HEK293 (cell line): ENCODE results near the gene LACRT.

Experiments used
- CTCF ChIA-PET: fragments of 350-600 bp; formaldehyde crosslinking; extraction: SDS; loops from one replicate; lab custom pipeline; 2021; ENCODE audit warnings: antibody characterized with exemption; lab: Yijun Ruan, JAX
- POLR2A ChIA-PET: fragments of 300-600 bp; formaldehyde crosslinking; extraction: SDS; loops from one replicate; lab custom pipeline; 2020; ENCODE audit warnings: antibody characterized with exemption, inconsistent platforms; lab: Yijun Ruan, JAX
- H3K27ac ChIP-seq: fragments of 200-500 bp; sonication (Bioruptor generic); 2 replicates; pipeline ENCODE4 v1.5.1; 2014; ENCODE audit warnings: low read depth, low read length, control low read depth, inconsistent platforms; ENCODE audit errors: extremely low read depth
- H3K36me3 ChIP-seq, 2 experiments: fragments of 200-500 bp in 1 of 2; sonication (Bioruptor generic) in 1 of 2; 1 replicate in 1 of 2; 2 replicates in 1 of 2; pipeline ENCODE4 v1.5.1; 2014 to 2017; ENCODE audit warnings: inconsistent platforms in 2 of 2, low read length in 2 of 2; ENCODE audit not compliant: control insufficient read depth in 2 of 2, insufficient read depth in 1 of 2
- H3K4me1 ChIP-seq: fragments of 200-500 bp; sonication (Bioruptor generic); 2 replicates; pipeline ENCODE4 v1.5.1; 2014; ENCODE audit warnings: mild to moderate bottlenecking, low read length, inconsistent platforms; ENCODE audit not compliant: control insufficient read depth, insufficient read depth
- H3K4me3 ChIP-seq: 2 replicates; pipeline ENCODE4 v1.5.1; 2011; ENCODE audit warnings: low read depth, mild to moderate bottlenecking, control low read depth, low read length, moderate library complexity
- H3K9me3 ChIP-seq: fragments of 200-500 bp; sonication (Bioruptor generic); 2 replicates; pipeline ENCODE4 v1.5.1; 2014; ENCODE audit warnings: low read depth, low read length, inconsistent platforms; ENCODE audit not compliant: control insufficient read depth, insufficient read depth
- PRDM2 ChIP-seq: fragments of 450-650 bp; formaldehyde crosslinking; IDR thresholded peaks from 2 replicates; pipeline ENCODE4 v1.5.1; 2016; ENCODE audit warnings: missing biosample characterization, missing genetic modification characterization, borderline replicate concordance
- ZBTB21 ChIP-seq: fragments of 450-650 bp; formaldehyde crosslinking; IDR thresholded peaks from 2 replicates; pipeline ENCODE4 v1.5.1; 2017; ENCODE audit warnings: missing biosample characterization, missing genetic modification characterization
- ZFP3 ChIP-seq: fragments of 450-650 bp; formaldehyde crosslinking; IDR thresholded peaks from 2 replicates; pipeline ENCODE4 v1.5.1; 2016; ENCODE audit warnings: low read depth, missing biosample characterization, missing genetic modification characterization
- ZNF146 ChIP-seq: fragments of 450-650 bp; formaldehyde crosslinking; IDR thresholded peaks from 2 replicates; pipeline ENCODE4 v1.5.1; 2016; ENCODE audit warnings: missing biosample characterization, missing genetic modification characterization
- ZNF311 ChIP-seq: fragments of 450-650 bp; formaldehyde crosslinking; IDR thresholded peaks from 2 replicates; pipeline ENCODE4 v1.5.1; 2017; ENCODE audit warnings: missing biosample characterization, missing genetic modification characterization, borderline replicate concordance
- ZNF501 ChIP-seq: fragments of 450-650 bp; formaldehyde crosslinking; IDR thresholded peaks from 2 replicates; pipeline ENCODE4 v1.5.1; 2016; ENCODE audit warnings: missing biosample characterization, missing genetic modification characterization
- ZNF571 ChIP-seq: fragments of 450-650 bp; formaldehyde crosslinking; IDR thresholded peaks from 2 replicates; pipeline ENCODE4 v1.5.0; 2017; ENCODE audit warnings: missing biosample characterization, missing genetic modification characterization
- ZNF580 ChIP-seq: fragments of 450-650 bp; formaldehyde crosslinking; IDR thresholded peaks from 2 replicates; pipeline ENCODE4 v1.5.1; 2016; ENCODE audit warnings: missing biosample characterization, missing genetic modification characterization
- ZNF660 ChIP-seq: fragments of 450-650 bp; IDR thresholded peaks from 2 replicates; pipeline ENCODE4 v1.5.1; 2018; ENCODE audit warnings: missing biosample characterization, mild to moderate bottlenecking, missing genetic modification characterization
- TF ChIP-seq, protein P1 (sequence below): fragments of 450-650 bp; formaldehyde crosslinking; conservative IDR thresholded peaks from 2 replicates; pipeline ENCODE4 v1.5.1; 2016; ENCODE audit warnings: low read depth, missing biosample characterization, missing genetic modification characterization
- TF ChIP-seq, protein P2 (sequence below): fragments of 450-650 bp; formaldehyde crosslinking; IDR thresholded peaks from 2 replicates; pipeline ENCODE4 v1.5.1; 2017; ENCODE audit warnings: missing biosample characterization, missing genetic modification characterization

LACRT gene

GRCh38 chr12:54601841-54602240 is 32.9 kb downstream of the LACRT start (continued):
- TF ChIP-seq, protein P1, sequence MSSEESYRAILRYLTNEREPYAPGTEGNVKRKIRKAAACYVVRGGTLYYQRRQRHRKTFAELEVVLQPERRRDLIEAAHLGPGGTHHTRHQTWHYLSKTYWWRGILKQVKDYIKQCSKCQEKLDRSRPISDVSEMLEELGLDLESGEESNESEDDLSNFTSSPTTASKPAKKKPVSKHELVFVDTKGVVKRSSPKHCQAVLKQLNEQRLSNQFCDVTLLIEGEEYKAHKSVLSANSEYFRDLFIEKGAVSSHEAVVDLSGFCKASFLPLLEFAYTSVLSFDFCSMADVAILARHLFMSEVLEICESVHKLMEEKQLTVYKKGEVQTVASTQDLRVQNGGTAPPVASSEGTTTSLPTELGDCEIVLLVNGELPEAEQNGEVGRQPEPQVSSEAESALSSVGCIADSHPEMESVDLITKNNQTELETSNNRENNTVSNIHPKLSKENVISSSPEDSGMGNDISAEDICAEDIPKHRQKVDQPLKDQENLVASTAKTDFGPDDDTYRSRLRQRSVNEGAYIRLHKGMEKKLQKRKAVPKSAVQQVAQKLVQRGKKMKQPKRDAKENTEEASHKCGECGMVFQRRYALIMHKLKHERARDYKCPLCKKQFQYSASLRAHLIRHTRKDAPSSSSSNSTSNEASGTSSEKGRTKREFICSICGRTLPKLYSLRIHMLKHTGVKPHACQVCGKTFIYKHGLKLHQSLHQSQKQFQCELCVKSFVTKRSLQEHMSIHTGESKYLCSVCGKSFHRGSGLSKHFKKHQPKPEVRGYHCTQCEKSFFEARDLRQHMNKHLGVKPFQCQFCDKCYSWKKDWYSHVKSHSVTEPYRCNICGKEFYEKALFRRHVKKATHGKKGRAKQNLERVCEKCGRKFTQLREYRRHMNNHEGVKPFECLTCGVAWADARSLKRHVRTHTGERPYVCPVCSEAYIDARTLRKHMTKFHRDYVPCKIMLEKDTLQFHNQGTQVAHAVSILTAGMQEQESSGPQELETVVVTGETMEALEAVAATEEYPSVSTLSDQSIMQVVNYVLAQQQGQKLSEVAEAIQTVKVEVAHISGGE (tag by site-specific recombination), result no peak
- TF ChIP-seq, protein P2, sequence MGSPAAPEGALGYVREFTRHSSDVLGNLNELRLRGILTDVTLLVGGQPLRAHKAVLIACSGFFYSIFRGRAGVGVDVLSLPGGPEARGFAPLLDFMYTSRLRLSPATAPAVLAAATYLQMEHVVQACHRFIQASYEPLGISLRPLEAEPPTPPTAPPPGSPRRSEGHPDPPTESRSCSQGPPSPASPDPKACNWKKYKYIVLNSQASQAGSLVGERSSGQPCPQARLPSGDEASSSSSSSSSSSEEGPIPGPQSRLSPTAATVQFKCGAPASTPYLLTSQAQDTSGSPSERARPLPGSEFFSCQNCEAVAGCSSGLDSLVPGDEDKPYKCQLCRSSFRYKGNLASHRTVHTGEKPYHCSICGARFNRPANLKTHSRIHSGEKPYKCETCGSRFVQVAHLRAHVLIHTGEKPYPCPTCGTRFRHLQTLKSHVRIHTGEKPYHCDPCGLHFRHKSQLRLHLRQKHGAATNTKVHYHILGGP (tag by site-specific recombination), result no peak
- TF ChIP-seq PRDM2 (tag by site-specific recombination), result no peak

DNA sequence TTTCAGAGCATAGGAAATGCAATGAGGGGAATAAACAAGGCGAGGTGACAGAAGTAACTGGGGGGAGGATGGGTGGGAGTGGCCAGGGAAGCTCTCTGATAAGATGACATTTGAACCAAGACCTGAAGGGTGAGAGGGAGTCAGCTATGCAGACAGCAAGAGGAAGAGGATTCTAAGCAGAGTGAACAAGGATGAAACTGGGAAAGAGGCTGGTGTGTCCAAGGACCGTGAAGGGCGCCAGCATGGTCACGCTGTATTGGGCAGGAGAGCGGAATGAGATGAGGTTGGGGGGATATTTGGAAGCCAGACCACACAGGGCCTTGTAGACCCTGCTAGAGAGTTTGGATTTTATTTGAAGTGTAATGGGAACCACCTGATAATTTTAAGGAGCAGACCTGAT is 35.7 kb downstream of the LACRT start:
- POLR2A ChIA-PET, result no interaction called here
- CTCF ChIA-PET, result interaction anchor here (0.6 to 5.7 kb wide), 15 partner anchors 12 to 675 kb away, joined by 3 to 64 read pairs (median 4); partner anchors contain the start of gene LACRT
- no peaks in the 10 kb centered on the region for H3K9me3 ChIP-seq
- TF ChIP-seq ZBTB21 (tag by site-specific recombination) (no peak), ZNF311 (tag by site-specific recombination) (no peak), PRDM2 (tag by site-specific recombination) (no peak), ZNF571 (tag by site-specific recombination) (no peak), ZNF580 (tag by site-specific recombination) (no peak), ZNF660 (no peak), ZNF501 (tag by site-specific recombination) (no peak), ZFP3 (tag by site-specific recombination) (no peak), ZNF146 (no peak)
- TF ChIP-seq, all 188 proteins: peak for 0
- H3K27ac ChIP-seq, result no peak overlapping the region
- H3K36me3 ChIP-seq, result no peaks in the 10 kb centered on the region
- no peak overlapping the region for H3K4me3 ChIP-seq
- no peaks in the 10 kb centered on the region for H3K4me1 ChIP-seq
